Natural killer cell treated with Interleukin-12 subunit alpha and Interleukin-12 subunit beta and Interleukin-15 and Interleukin-18, amount 100 ng/mL, for 72 hours (primary cell): Measurements from ENCODE around the gene CACNA1I. TPM values are rescaled to one million over a fixed set of nuclear protein-coding genes. Genes with fewer than 3 reads are reported as not detected.
"Not testable (repeated sequence)": the region's sequence is repeated elsewhere in the genome, so short reads cannot be mapped to it uniquely, and the experiment has no call there.

ENCODE experiments used
- ATAC-seq, 2 donors: fragments of 150-1000 bp; cut with Tn5 transposase in 1 of 2; sonication (Bioruptor Pico), chemical (Tn5 transposase) in 1 of 2; 2 replicates each; pipeline ENCODE4 v1.10.0; 2021
- DNase-seq: peaks from one replicate; pipeline ENCODE4 v3.0.0; 2022; ENCODE audit warnings: low spot score
- H3K27ac Mint-ChIP-seq, 2 donors: 1 replicate in 1 of 2; 2 replicates in 1 of 2; pipeline ENCODE4 v1.8.0; 2022; ENCODE audit warnings: mixed read lengths in 2 of 2, mild to moderate bottlenecking in 1 of 2, moderate library complexity in 1 of 2
- H3K27me3 Mint-ChIP-seq, 2 donors: 1 replicate in 1 of 2; 2 replicates in 1 of 2; pipeline ENCODE4 v1.8.0; 2022; ENCODE audit warnings: mixed read lengths in 2 of 2
- H3K36me3 Mint-ChIP-seq: one replicate; pipeline ENCODE4 v1.8.0; 2022; ENCODE audit warnings: mixed read lengths
- H3K4me1 Mint-ChIP-seq, 2 donors: 1 replicate in 1 of 2; 2 replicates in 1 of 2; pipeline ENCODE4 v1.8.0; 2022; ENCODE audit warnings: low read depth in 2 of 2, mixed read lengths in 2 of 2, mild to moderate bottlenecking in 1 of 2
- H3K4me3 Mint-ChIP-seq: one replicate; pipeline ENCODE4 v1.8.0; 2022; ENCODE audit warnings: mixed read lengths
- H3K9me3 Mint-ChIP-seq: 2 replicates; pipeline ENCODE4 v1.8.0; 2022; ENCODE audit warnings: mixed read lengths
- total RNA-seq, 2 donors: library from RNA; stranded (reverse); gene quantifications; one replicate each; pipeline ENCODE4 v1.2.3, GENCODE V29; 2022

CACNA1I gene
- total RNA-seq, 2 donors from 2014 or later: 0.17 TPM; not detected in 1

DNA sequence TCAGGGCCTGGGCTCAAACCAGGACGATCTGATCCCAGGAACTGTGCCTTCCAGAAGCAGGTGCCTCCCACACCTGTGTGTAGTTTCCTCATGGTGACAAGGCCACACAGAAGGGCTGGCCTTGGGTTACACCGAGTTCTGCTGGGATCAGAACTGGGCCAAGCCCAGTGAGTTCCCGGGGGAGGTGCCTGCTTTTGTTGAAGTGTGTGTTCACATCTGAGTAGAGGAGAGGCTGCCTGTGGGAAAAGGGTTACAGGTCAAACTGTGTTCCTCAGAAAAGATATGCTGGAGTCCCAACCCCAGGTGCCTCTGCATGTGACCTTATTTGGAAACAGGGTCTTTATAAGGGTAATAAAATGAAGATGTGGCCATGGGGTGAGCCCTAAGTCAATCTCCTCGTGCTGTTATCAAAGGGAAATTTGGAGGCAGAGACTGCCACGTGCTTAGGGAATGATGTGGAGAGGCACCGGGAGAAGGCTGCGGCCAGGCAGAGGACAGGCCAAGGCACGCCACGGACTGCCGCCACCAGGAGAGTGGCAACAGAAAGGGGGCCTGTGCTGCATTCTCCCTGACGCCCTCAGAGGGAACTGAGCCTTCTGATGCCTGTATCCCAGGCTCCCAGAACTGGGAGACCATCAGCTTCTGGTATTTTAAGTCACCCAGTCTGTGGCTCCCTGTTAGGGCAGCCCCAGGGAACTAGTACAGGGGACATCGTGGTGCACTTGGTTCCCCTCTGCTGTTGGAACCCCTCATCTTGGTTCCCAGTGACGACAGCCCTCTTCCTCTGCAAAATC, 158.8 kb downstream of the CACNA1I start:
- ATAC-seq: no peak
- Mint-ChIP-seq H3K4me1 (no peaks in the 10 kb centered on the region), H3K9me3 (no peaks in the 10 kb centered on the region), H3K27me3 (peaks cover 0 to 16% of the 10 kb centered on the region in 2 donors), H3K27ac (no peak overlapping the region), H3K36me3 (no peaks in the 10 kb centered on the region), H3K4me3 (no peak overlapping the region)
- no peak for DNase-seq

DNA sequence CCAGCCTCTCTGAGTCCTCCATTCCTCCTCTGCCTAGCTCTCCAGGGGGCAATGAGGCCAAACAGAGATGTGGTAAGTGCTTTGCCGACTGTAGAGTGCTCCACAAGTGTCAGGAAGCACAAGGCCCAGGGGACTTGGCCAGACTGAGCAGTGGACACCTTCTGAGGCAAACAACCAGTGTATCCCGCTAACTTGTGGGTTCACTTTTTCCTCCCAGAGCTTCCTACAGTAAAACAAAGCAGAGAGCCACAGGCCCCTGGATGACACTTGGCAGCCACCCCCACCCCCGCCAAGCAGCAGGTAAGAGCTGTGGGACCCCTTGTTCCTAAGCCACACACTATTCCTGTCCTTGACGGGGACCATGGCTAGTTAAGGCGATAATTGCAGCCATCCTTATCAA, 160.9 kb downstream of the CACNA1I start:
- peaks cover 8 to 22% of the 10 kb centered on the region in 2 donors for H3K27me3 Mint-ChIP-seq
- H3K27ac Mint-ChIP-seq: no peak overlapping the region
- ATAC-seq (peak in 1 of 2 donors; percentile 10), DNase-seq (no peak)
- no peaks in the 10 kb centered on the region for H3K4me1 Mint-ChIP-seq
- no peaks in the 10 kb centered on the region for H3K36me3 Mint-ChIP-seq
- H3K4me3 Mint-ChIP-seq: no peak overlapping the region
- no peaks in the 10 kb centered on the region for H3K9me3 Mint-ChIP-seq

DNA sequence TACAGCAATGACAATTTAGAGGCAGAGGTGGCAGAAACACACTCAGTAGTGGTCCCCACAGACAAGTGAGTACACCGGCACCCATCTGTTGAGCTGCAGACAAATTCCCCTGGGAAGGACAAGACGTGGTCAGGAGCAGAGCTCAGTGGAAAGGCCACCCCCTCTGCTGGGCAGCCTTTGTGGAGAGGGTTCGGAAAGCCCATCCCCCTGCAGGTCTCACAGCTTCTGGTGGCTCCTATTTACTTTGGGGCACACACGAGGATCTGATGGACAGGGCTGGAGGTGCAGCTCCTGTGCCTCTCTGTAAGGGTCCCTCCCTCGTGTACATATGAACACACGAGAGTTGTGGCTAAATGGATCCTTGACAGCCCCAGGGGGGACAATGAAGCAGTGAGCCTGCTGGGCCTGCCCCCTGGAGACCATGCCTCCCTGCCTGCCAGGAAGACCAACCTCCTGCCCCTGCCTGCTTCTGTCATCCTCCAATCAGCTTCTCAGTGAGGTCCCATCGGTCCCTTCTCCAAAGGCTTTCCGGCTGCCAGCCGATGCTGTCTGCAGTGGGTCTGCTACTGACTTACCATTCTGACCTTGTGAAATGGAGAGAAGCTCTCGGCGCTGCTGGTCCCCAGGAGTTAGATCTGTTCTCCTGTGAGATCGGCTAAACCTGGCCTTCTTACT, 161.5 kb downstream of the CACNA1I start:
- peak in 1 of 2 donors; percentile 4 for ATAC-seq
- Mint-ChIP-seq H3K9me3 (no peaks in the 10 kb centered on the region), H3K4me3 (no peak overlapping the region), H3K27ac (no peak overlapping the region), H3K27me3 (peaks cover 8 to 22% of the 10 kb centered on the region in 2 donors), H3K36me3 (no peaks in the 10 kb centered on the region), H3K4me1 (no peaks in the 10 kb centered on the region)
- no peak for DNase-seq

DNA sequence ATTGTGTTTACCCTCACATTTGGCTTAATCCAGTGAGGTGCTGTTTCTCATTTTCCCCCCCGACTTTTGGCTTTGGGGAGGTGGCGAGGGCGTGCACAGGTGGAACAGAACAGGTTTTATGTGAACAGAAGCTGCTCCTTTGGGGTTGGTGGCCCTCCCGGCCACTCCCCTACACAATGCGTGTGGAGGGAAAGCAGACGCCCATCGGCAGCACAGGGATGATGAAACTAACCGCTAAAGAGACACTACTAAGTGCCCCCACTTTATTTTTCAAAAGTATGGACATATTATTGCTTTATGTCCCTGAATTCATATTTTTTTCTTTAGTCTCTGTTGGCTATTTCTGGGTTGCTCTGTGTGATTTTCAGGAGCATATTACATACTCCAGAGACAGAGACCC, 162.1 kb downstream of the CACNA1I start:
- DNase-seq (no peak), ATAC-seq (no peak)
- Mint-ChIP-seq H3K9me3 (no peaks in the 10 kb centered on the region), H3K27ac (no peak overlapping the region), H3K27me3 (peaks cover 8 to 21% of the 10 kb centered on the region in 2 donors), H3K36me3 (no peaks in the 10 kb centered on the region), H3K4me3 (no peak overlapping the region), H3K4me1 (no peaks in the 10 kb centered on the region)

DNA sequence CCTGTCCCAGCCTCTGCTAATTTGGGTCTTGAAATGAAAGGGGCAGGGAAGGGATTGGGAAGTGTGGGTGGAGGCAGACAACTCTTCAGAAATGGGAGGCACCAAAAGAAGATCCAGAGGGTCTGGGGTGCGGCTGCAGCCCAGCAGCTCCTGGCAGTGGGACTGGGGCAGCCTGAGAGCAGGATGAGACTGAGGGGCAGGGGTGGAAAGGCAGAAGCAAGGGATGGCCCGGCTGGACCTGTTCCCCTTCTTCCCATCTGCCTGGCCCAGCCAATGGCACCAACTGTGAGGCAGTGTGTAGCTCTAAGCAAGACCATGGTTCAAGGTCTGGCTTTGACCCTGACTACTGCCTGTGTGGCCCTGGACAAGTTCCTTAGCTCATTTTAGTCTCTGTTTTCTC, 162.6 kb downstream of the CACNA1I start:
- ATAC-seq: no peak
- Mint-ChIP-seq H3K4me1 (no peaks in the 10 kb centered on the region), H3K27ac (no peak overlapping the region), H3K4me3 (no peak overlapping the region), H3K9me3 (no peaks in the 10 kb centered on the region), H3K36me3 (no peaks in the 10 kb centered on the region), H3K27me3 (peaks cover 13 to 26% of the 10 kb centered on the region in 2 donors)
- DNase-seq: no peak

DNA sequence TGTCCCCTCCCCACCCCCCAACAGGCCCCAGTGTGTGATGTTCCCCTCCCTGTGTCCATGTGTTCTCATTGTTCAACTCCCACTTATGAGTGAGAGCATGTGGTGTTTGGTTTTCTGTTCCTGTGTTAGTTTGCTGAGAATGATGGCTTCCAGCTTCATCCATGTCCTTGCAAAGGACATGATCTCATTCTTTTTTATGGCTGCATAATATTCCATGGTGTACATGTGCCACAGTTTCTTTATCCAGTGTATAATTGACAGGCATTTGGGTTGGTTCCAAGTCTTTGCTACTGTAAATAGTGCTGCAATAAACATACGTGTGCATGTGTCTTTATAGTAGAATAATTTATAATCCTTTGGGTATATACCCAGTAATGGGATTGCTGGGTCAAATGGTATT, 163.5 kb downstream of the CACNA1I start:
- H3K4me1 Mint-ChIP-seq, H3K4me3 Mint-ChIP-seq, DNase-seq, H3K36me3 Mint-ChIP-seq, H3K27ac Mint-ChIP-seq, ATAC-seq, H3K9me3 Mint-ChIP-seq: not testable (repeated sequence)
- peaks cover 16 to 28% of the 10 kb centered on the region in 2 donors for H3K27me3 Mint-ChIP-seq

DNA sequence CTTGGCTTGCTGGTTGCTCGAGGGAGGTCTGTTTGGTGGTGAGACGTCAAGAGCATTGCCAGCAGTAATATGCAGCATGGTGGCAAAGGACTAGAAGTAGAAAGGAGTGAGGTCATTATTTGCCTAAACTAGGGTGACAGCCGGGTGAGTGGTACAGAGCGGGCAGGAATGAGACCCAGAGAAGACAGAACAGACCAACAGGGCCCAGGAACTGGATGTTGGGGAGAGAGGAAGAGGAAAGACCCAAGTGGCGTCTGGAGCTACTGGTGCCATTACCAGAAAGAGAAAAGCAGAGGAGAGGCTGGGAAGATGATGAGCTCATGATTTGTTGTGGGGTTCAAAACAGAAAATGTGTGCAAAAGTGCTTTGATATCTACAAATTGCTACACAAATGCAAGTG, 164.3 kb downstream of the CACNA1I start:
- Mint-ChIP-seq H3K27ac (no peak overlapping the region), H3K4me3 (no peak overlapping the region), H3K4me1 (no peaks in the 10 kb centered on the region), H3K9me3 (no peaks in the 10 kb centered on the region), H3K36me3 (peaks cover 5% of the 10 kb centered on the region), H3K27me3 (peaks cover 21 to 28% of the 10 kb centered on the region in 2 donors)
- DNase-seq (peak; percentile 13), ATAC-seq (no peak)

DNA sequence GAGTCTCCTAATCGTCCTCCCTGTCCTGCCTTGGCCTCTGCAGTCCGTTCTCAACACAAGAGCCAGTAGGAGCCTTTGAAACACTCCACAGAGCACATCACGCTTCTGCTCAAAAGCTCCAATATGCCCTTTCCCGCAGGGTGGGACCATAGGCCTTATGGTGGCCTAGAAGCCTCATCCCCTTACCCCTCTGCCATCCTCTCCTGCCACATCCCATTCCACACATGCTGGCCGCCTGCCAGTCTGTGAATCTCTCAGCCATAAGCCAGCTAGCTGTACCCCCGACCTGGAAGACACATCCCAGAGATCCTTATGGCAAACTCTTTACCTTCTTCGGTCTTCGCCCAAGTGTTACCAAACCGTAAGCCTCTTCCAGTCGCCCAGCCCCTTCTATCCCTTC, 165.2 kb downstream of the CACNA1I start:
- Mint-ChIP-seq H3K36me3 (peaks cover 5% of the 10 kb centered on the region), H3K27me3 (peaks cover 21 to 28% of the 10 kb centered on the region in 2 donors), H3K27ac (no peak overlapping the region), H3K4me3 (no peak overlapping the region), H3K4me1 (no peaks in the 10 kb centered on the region), H3K9me3 (no peaks in the 10 kb centered on the region)
- DNase-seq (peak; percentile 34), ATAC-seq (no peak)

DNA sequence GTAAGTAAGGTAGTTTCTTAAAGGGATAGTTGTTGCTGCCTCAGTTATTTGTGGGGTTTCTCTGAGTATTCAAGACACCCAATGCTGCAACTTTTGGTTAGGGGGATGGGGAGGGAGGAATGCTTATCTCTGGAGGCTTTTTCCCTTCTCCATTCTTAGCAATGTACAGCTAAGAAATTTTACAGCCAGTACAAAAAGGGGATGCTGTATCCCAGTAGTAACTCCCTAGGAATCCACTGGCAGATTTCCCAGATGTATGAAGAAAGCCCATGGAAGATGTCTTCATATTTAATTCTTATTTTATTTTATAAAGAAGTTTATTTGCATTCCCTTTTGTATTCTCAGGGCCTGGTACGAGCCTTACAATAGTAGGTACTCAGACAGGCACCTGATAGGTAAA, 168.2 kb downstream of the CACNA1I start:
- DNase-seq (no peak), ATAC-seq (no peak)
- Mint-ChIP-seq H3K36me3 (peaks cover 5% of the 10 kb centered on the region), H3K4me1 (peaks cover 0 to 4% of the 10 kb centered on the region in 2 donors), H3K27me3 (peaks cover 21 to 26% of the 10 kb centered on the region in 2 donors), H3K9me3 (no peaks in the 10 kb centered on the region), H3K4me3 (no peak overlapping the region), H3K27ac (no peak overlapping the region)

Other genes with a start within 250 kb of the CACNA1I start
- 1 to 10 TPM; 1.1 to 2.0 TPM for gene SYNGR1, start 220.8 kb upstream of the CACNA1I start, total RNA-seq
- 10 to 100 TPM; 20.8 to 38.9 TPM for gene TAB1, start 171.0 kb upstream of the CACNA1I start, total RNA-seq
- gene MGAT3, start 113.7 kb upstream of the CACNA1I start, total RNA-seq: 1 to 10 TPM in 1 of 2 donors, under 1 TPM in 1; 0.38 to 2.6 TPM
- gene MIEF1, start 68.5 kb upstream of the CACNA1I start, total RNA-seq: 10 to 100 TPM; 49.6 to 71.2 TPM
- 100 to 1,000 TPM; 463 to 472 TPM for gene ATF4, start 50.2 kb upstream of the CACNA1I start, total RNA-seq
- 100 to 1,000 TPM in 1 of 2 donors, 10 to 100 TPM in 1; 84.1 to 122 TPM for gene RPS19BP1, start 38.0 kb upstream of the CACNA1I start, total RNA-seq